HG03066 (cell line): ENCODE results near the gene OXCT1.
"Not testable (repeated sequence)": the region's sequence is repeated elsewhere in the genome, so short reads cannot be mapped to it uniquely, and the experiment has no call there.

Source experiments
- ATAC-seq: cut with Tn5 transposase; IDR thresholded peaks from one replicate; pipeline ENCODE4 v1.9.1; 2021; ENCODE audit warnings: low read depth; ENCODE audit not compliant: unreplicated experiment

OXCT1 gene

DNA sequence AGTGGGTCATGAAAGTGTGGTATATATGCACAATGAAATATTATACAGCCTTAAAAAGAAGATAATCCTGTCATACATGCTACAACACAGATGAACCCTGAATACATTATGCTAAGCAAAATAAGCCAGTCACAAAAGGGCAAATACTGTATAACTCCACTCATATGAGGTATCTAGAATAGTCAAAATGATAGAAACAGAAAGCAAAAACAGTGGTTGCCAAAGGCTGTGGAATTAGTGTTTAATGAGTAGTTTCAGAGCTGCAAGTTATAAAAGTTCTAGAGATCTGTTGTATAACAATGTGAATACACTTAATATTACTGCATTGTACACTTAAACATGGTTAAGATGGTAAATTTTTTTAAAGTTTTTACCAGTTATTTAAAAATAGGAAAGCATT lies 135.0 kb downstream of the OXCT1 start:
- ATAC-seq: peak; percentile 55

- not testable (repeated sequence) for ATAC-seq
These were observed 140.8 kb downstream of the OXCT1 start for GRCh38 chr5:41729381-41729780.

DNA sequence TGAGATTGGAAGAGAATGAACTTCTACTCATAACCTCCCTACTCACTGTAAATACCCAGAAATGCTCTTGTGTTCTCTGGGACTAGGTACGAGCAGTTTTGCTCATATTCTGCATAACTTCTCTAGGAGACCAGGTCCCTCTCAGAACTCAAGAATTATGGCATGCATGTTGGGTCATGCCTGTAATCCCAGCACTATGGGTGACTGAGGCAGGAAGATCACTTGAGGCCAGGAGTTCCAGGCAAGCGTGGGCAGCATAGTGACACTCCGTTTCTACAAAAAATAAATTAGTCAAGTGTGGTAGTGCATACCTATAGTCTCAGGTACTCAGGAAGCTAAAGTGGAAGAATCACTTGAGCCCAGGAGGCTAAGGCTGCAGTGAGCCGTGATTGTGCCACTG lies 141.9 kb downstream of the OXCT1 start:
- no peak for ATAC-seq

GRCh38 chr5:41722359-41722950 lies 147.8 kb downstream of the OXCT1 start:
- no peak for ATAC-seq

GRCh38 chr5:41721516-41721915 lies 148.7 kb downstream of the OXCT1 start:
- no peak for ATAC-seq

- ATAC-seq: no peak
These were observed 153.8 kb downstream of the OXCT1 start for GRCh38 chr5:41716382-41716781.

DNA sequence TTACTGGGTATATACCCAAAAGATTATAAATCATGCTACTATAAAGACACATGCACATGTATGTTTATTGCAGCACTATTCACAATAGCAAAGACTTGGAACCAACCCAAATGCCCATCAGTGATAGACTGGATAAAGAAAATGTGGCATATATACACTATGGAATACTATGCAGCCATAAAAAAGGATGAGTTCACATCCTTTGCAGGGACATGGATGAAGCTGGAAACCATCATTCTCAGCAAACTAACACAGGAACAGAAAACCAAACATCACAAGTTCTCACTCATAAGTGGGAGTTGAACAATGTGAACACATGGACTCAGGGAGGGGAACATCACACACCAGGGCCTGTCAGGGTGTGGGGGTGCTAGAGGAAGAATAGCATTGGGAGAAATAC lies 155.8 kb downstream of the OXCT1 start:
- ATAC-seq: not testable (repeated sequence)

DNA sequence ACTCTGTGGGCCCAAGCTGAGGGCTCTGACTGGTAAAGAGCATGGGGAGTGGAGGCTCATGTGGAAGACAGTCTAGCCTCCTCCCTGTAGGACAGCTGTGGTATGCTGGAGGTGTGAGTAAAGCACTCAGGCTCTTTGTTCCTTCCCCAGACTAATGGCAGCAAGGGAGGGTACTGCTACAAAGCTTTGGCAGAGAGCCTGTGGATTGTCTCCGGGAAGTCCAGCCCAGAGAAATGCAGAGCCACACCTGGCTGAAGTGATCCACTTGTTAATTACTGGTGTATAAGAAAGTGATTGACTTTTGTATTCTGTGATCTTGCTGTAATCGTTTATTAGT lies 161.7 kb downstream of the OXCT1 start:
- ATAC-seq: peak; percentile 30

DNA sequence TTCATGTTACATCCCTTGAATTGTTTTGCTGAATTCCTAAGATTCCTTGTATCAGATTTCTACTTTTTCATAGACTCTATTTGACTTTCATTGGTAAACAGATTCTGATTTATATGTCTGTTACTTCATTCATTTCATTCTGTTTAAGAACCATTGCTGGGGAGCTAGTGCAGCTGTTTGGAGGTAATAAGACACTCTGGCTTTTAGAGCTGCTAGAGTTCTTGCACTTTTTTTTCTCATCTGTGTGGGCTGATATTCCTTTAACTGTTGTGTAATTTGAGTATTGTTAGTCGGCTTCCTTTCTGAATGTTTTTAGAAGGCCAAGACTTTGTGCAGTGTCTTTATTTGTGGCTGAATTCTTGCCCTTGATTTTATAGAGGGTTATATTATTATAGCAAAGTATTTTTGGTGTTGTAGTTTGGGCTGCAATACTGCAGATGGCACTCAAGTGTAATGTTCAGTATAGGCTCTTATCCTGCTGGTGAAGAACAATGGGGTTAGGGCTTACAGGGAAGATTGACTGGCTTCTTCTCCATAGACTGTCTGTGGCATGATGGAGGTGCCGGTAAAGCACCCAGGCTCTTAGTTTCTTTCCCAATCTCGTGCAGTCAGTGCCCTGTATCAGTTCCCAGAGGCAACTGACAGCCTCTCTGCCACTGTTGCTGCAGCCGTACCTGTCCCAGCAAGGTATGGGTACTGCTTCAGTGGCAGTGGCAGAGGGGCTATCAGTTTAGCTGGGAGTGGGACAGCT lies 162.2 kb downstream of the OXCT1 start:
- peak; percentile 72 for ATAC-seq

DNA sequence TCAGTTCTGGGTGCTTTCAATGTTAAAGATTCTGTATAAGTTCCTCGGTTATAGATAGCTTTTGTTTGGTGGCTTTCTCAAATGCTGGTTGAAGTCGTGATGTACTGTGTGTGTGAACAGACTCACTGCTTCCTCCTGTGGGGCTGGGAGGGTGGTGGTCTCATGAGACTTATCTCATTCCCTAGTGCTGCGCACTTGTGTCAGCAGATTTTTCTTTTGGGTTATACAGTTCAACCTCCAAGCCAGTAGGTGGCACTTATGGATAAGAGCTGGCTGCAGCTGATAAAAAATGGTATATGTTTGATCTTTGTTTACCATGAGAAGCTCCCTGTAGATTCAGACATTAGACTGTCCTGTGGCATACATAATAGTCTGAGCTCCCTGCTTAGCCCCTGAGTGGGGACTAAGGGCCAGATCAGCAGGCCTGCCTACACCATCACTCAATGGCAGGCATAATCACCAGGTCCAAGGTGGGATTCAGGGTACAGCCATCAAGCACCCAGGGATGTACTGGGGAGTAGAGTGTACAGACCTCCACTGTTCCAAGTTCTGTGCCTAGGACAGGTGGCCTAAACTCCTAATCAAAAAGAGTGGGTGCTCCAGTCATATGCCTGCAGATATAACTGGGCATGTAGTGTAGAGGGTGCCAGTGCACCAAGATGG lies 174.2 kb downstream of the OXCT1 start:
- peak; percentile 77 for ATAC-seq

DNA sequence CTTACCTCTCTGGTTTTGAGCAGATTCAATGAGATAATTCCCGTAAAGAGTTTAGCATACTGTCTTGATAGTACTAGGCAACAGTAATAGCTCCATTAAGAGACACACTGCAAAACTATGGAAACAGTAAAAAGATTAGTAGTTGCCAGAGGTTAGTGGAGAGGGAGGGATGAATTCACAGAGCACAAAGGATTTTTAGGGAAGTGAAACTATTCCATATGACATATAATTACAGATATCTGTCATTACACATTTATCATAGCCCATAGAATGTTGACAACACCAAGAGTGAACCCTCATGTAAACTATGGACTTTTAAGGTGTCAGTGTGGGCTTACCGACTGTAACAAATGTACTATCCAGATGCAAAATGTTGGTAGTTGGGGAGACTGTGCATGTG lies 183.5 kb downstream of the OXCT1 start:
- ATAC-seq: no peak

DNA sequence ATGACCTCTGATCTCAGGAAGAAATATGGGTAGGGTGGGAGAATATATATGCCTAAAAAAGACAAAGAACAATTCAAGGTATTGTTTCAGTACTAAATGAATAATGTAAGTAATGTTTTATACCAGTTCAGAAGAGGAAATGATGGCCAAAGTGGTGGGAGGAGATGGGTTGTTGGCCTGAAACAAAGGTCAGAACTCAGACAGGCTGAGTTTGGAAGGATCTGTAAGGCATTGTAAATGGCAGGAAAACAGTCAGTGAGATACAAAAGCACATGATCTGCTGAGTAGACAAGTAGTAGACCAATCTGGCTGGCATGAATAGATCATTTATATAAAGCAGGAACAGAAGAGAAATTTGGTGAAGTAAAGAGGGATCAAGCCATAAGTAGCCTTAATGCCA lies 184.0 kb downstream of the OXCT1 start:
- ATAC-seq: no peak

DNA sequence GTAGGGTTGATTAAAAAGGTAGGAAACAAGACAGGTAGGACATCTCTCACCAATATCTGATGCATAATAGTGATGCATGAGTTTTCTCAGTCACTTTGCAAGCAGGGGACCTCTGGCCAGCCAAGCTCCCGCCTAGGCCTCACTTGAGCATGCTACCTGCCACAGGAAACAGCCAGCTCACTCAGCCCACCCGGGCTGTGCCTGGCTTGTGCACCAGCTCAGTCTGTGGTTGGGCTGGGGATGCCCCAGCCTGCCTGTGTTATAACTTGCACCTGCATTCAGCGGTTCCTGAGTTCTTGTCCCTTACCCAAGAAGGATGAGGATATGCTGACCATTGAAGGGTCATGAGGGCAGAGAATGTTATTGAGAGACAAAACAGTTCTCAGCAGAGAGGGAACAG lies 187.0 kb downstream of the OXCT1 start:
- ATAC-seq: no peak

GRCh38 chr5:41682641-41683040 lies 187.6 kb downstream of the OXCT1 start:
- no peak for ATAC-seq

DNA sequence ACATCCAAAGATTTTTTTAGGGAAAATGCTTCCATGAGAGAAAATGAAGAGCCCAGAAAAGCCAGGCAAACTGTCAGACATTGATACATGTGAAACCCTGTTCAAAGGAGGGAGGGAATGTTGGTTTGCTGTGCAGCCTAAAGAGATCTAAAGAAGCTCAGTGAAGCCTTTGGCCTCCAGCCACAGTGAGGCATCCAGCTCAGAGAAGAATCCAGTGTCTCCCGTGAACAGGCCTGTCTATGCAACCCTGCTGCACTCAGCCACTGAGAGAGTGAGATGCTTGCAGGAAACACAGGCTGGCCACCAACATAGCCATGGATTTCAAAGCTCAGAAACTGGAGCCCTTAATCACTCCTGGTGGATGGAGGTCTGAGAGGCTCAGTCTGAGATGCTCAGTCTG lies 188.4 kb downstream of the OXCT1 start:
- no peak for ATAC-seq
